DMS114 treated with DMSO at 0.1 percent for 48 hours (cell line): ENCODE results near the gene ATP6V0E2.
"Not testable (repeated sequence)": the region's sequence is repeated elsewhere in the genome, so short reads cannot be mapped to it uniquely, and the experiment has no call there.

Experiments
- DNase-seq: peaks from one replicate; lab custom pipeline; 2025; ENCODE audit not compliant: unreplicated experiment; lab: John Stamatoyannopoulos, UW

The ATP6V0E2 gene

DNA sequence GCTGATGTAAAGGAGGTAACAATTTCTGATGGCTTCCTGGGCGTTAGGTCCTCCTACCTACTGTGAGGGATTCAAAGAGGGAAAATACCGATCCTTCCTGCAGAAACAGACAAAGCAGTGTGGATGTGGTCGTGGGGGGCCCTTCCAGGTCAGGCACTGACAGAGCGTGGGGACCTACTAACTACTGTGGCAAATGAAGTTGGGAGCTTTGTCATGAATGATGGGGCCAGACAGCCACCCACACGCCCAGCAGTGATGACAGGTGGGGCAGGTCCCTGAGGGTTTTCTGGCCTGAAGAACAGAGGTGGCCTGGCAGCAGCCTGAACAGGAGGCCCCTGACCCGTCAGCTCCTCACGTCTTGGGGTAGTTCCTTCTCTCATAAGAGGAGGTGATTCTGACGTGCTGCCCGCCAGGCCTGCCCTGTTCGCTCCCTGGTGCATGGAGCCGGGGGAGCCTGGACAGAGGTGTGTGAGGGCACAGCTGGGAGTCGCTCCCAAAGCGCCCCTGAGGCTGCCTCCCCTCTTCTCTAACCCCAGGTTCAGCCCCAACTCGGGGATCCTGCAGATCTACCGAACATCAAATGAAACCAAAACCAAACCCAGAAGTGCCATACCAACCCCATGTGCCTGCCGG is 4.2 kb downstream of the ATP6V0E2 start:
- DNase-seq: no peak

DNA sequence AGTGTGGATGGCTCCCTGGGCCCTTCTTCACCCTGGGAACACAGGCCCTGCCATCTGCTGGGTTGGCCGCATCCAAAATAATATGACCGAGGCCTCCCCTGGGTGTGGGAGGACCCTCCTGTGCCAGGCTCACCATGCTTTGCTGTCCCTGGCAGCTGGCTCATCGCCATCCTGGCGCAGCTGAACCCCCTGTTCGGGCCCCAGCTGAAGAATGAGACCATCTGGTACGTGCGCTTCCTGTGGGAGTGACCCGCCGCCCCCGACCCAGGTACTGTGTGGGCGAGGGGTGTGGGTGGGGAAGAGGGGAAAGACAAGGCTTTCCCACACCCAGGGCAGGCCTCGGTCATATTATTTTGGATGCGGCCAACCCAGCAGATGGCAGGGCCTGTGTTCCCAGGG is 4.8 kb downstream of the ATP6V0E2 start:
- no peak for DNase-seq

DNA sequence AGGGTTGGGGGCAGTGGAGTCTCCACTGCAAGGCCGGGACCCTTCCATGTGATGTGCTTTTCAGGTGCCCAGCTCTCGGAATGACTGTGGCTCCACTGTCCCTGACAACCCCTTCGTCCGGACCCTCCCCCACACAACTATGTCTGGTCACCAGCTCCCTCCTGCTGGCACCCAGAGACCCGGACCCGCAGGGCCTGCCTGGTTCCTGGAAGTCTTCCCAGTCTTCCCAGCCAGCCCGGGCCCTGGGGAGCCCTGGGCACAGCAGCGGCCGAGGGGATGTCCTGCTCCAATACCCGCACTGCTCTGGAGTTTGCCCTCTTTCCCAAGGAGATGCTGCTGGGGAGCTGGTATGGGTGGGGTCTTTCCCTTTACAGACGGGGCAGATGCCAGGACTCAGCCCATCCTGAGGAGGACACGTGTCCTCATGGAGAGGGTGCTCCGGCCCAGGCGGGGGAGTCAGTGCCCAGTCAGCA is 5.5 kb downstream of the ATP6V0E2 start:
- no peak for DNase-seq

DNA sequence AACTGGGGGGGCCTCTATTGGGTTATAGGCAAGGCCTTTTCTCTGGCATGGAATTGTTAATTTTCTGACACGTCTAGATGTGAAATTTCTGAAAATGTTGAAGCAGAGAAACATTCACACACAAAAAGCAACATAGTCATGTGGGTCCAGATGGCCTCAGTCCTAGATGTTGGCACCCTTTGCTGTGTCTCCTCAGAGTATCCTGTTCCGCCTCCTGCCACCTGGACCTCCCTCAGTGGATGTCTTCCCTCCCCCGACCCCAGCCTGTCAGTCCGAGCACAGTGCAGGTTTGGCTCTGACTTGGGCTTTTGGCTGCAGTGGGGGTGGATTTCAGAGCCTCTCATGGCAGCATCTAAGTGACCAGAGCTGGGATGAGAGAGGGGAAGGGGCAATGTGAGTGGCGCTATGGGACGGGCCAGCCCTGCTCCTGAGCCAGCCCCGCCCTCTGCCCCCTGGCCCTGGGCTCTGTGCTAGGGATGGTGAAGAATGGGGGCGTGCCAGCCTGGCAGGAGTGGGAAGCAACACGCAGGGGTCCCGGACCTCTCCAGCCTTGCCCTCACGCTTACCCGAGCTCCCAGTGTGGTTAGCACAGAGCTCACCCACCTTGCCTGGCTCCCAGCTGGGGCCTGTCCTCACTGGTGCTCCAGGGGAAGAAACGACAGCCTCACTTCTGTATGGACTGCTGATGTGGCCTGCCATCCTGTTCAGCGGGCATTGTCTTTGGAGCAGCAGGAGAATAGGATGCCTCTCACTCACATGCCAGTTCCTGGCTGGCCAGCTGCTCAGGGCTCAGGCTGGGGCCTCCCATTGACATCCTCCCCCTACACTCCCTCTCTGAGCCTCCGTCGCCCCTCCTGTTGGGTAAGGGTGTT is 6.2 kb downstream of the ATP6V0E2 start:
- no peak for DNase-seq

DNA sequence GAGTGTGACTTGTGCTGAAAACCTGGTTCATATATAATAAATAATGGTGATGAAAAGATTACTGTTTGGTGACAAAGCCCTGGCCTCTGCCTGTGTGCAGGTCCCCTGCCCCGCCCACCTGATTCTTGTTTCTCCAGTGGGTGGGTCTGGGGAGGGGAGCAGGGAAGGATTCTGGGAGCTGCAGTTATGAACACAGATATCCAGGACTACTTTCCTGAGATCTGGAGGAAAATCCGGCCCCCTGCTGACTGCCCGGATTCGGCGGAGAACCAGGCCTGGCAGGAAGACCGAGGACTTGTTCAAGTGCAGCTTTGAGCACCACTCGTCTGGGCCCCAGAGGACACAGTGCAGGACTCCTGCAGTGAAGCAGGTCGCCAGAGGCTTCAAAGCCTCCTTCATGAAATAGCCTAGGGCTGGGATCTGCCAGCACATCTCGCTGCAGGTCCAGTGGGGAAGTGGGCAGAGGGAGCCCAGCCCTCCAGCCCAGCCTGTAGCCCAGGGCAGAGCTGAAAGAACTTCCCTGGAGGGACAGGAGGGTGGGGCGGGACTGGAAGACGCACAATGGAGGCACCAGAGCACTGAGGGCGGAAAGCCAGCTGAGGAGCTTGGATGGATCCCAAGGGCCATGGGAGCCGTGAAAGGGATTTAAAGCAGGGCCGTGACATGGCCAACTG is 7.0 kb downstream of the ATP6V0E2 start:
- DNase-seq: no peak

DNA sequence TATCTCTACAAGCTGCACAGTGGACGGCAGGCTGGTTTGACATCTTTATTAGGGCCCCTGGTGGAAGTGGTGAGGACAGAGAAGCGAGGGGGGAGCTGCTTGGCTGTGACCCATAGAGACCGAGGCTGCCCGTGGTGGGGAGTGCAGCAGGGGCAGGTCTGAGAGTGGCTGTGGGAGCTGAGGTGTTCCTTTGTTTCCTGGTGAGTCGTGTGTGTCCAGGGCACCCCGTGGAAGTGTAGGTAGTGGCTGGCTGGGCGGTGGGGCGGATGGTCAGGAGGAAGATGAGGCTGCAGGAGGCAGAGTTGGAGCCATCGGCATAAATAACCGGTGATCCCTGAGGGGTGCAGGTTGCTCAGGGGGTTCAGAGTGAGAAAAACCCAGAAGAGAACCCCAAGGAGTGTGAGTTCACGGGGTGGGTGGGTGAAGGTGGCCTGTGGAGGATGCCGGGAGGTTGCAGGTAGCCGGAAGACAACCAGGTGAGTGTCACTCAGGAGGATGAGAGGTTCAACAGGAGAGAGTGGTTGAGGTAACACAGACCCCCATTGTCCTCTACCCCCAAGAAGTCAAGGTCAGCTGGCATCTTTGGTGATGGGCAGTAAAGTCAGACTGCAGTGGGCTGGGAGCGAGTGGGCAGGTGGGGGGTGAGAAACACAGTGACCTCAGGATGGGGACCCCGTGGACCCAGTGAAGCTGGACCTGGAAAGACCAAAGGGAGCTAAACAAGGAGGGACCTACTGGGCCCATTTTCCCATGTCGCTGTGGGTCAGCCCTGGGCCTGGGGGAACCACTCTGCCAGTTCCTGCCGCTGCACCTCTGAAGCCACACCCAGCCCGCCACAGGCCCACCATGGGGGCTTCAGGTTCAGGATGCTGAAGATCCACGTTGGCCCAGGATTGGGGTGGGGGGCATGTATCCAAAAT is 7.8 kb downstream of the ATP6V0E2 start:
- no peak for DNase-seq

DNA sequence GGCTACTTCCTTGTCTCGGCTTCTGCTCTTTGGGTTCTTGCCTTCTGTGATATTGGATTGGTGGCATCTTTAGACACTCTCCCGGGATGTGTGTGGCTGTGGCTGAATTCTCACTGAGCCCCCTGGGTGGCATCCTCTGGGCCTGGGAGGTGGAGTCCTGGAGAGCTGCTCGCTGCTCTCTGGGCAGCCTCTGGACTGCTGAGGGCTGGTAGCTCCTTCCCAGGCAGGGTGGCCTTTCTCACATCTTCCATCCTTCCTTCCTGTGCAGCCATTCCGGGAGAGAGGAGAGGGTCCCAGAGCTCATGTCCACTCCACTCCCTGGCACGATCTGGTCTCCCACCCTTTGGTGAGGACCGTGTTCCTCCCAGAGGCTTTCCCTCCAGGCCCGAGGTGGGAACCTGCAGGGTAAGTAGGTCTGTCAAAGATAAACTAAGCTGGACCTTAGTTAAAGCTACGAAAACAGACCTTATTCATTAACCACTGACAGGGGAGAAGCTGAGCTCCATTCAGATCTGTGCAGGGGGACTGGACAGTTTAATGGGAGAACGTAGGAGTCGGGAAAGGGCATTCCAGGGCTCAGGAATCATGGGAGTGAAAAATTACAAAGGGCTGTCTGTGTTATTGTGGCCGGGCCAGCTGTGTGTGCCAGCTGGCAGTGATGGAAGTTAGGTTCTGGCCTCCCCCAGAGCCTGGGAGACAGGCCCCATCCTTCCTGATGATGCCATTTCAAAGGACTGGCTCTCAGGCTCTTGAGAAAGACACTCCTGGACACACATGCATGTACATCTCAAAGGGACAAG is 8.7 kb downstream of the ATP6V0E2 start:
- DNase-seq: no peak

DNA sequence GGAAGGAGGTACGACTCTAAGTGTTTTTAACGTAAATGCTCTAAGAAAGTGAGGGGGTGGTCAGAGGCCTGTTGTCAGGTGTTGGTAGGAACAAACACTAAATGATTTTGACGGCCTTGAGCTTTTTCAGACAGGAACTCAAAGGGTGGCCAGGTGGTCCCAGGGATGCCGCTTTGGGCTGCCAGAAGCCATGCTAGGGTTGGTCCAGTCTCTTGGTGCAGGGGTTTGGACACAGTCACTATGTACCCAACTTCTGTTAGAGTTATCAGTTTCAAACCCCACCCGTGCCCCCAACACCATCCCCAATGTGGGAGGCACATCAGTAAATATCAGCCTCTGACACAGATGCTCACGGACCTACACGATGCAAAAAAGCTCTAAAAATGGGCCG is 9.3 kb downstream of the ATP6V0E2 start:
- DNase-seq: no peak

DNA sequence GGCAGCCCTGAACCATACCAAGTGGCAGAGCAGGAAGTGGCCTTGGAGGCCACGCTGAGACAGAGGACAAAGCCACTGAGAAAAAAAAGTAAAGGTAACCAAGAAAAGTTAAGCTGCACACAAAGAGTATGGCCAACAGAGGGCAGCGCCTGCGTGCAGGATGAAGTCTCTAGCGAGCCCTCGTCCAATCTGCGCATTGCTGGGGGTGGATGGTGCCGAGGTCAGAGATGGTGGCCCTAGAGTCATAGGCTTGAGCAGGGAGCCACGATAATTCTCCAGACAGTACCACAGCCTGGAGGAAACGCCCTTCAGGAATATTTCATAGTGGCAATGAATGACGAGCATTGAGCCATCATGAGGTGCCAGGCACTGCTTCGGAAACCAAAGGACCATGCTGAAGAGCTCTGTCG is 9.7 kb downstream of the ATP6V0E2 start:
- peak; percentile 16 for DNase-seq

DNA sequence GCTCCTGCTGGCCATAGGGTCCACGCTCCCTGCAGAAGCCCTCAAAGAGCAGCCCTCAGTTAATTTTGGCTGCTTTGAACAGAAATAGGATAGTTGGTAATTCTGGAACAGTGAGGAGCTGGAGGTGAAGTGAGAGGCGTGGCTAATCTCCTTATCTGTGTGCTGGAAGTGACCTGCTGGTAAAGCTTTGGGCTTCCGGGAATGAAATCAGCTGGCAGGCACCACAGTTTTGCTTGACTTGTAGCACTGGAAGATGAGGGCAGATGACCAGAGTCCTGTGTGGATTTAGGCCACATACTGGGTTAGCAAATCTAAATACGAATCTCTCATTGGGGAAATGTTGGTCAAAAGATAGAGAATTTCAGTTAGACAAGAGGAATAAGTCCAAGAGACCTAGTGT is 10.2 kb downstream of the ATP6V0E2 start:
- DNase-seq: no peak

DNA sequence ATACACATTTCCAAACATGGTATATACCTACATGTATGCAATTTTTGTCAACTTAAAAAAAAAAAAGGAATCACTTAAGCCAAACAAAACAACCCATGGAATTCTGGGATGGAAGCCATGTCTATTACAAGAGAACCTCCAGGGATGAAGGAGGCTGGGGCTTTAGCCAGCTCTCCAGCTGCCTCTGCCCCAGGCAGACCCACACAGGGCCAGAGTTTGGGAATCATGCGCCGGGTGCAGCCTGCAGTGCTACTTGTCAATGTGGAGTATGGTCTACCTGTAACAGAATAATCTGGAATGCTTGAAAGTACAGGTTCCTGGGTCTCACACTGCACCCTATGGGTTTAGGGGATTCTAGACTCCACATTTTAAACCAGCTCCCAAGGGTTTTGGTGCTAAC is 10.8 kb downstream of the ATP6V0E2 start:
- DNase-seq: no peak

DNA sequence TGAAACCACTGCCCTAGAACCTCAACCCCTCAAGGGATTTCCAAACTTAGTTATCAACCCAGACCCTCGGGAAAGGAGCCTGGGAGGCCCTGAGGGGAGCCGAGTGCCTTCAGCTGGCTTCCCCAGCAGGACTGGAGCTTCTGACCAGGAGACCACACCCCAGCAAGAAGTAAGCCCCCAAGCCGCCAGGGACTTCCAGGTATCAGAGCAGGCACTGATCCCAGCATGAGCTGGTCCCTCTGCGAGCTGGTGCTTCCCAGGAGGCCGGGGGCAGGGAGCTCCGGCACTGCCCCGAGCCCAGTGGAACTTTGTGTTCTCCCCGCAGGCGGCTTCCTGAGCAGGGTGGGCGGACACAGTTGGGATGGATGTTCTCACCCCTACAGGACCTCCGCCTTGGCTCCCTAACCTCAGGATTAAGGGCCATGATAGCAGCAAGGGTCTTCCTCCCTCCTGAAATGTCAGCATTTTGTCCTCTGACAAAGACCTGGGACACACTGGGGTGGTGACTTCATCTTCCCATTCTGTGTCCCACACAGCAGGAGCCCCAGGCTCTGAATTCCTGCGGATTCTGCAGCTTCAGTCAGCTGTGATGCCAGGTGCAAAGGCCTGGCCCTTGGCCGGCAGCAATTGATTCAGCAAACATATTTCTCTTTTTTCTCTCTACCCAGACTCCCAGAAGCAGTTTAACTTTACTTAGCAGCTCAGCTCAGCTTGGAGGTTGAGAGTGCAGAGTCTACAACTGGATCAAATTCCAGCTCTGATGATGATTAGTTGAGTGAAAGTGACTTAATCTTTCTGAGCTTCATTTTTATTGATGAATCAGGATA is 11.6 kb downstream of the ATP6V0E2 start:
- DNase-seq: no peak

DNA sequence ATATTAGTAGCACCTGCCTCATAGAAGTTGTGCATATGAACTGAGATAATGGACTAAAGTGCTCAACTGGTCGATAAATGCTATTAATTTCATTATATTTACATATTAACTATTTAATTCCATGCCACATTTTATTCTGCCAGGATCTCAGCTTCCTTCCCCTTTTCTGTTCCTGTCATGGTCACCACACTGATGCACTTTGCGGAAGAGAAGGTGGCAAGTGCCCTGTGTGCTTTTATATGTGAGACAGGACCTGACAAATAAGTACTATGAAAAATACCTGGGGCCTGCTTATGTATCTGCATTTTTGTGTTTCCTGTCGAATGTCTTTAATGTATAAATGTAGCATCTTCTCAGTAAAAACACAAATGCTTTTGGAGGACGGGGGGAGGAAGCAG is 12.2 kb downstream of the ATP6V0E2 start:
- no peak for DNase-seq

DNA sequence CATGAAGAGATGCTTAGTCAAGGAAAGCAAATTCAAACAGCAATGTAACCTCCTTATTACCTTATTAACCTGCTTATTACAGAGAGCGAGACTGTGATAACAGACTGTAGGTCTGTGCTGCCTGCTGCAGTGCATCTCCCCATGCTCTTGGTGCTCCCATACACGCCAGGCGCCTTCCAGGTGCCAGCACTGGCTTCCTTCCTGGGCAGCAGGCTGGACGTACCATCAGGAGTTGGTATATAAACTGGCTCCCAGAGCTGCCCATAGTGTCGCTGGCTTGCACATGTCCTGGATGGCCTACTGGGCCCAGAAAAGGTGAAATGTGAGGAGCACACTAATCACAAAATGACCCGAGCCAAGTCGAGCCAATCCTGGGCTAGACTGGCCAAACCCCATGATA is 13.5 kb downstream of the ATP6V0E2 start:
- no peak for DNase-seq

DNA sequence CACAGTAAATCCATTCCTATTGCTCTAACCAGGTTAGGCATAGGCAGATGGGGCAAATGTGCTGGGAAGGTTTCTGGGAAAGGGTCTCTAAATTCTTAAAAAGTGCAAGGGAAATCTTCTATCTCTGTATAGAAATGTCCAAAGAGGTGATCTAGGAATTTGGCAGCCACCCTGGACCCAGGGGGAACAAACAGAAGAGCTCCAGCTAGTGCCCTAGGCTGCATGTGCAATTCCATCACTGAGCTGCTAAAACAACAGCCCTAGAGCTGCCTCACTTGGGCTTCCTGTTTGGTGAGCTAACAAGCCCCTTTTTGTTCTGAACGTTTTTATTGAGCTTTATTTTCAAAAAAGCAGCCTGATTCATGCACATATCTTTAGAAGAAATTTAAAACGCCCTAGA is 16.9 kb downstream of the ATP6V0E2 start:
- not testable (repeated sequence) for DNase-seq

DNA sequence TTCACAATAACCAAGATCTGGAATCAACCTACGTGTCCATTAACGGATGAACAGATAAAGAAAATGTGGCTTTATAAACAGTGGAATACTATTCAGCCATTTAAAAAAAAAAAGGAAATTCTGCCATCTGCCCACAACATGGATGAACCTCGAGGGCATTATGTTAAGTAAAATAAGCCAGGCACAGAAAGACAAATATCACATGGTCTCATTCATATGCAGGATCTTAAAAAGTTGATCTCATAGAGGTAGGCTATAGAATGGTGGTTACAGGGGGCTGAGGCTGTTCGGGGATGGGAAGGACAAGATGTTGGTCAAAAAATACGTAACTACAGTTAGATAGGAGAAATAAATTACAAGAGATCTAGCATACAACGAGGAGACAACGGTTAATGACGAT is 21.2 kb downstream of the ATP6V0E2 start:
- not testable (repeated sequence) for DNase-seq

DNA sequence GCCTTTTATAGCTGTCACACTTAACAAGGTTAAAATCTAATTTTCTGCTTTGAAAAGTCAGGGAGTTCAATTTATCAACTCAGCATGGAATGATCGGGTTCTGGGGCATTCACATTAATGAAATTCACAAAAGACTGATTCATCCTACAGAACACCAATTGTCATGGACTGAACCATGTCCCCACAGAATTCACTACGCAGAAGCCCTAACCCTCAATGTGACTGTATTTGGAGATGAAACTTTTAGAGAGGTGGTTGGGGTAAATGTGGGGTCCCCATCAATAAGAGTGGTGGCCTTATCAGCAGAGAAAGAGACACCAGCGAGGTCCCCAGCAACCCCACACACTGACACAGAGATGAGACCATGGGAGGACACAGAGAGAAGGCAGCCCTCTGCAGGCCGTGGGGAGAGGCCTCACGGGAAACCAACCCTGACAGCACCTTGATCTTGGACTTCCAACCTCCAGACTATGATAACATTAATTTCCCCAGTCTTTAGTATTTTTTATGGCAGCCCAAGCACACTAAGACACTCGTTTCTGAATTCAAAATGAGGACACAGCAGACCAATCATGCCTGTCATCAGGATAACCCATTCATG is 34.1 kb downstream of the ATP6V0E2 start:
- not testable (repeated sequence) for DNase-seq

DNA sequence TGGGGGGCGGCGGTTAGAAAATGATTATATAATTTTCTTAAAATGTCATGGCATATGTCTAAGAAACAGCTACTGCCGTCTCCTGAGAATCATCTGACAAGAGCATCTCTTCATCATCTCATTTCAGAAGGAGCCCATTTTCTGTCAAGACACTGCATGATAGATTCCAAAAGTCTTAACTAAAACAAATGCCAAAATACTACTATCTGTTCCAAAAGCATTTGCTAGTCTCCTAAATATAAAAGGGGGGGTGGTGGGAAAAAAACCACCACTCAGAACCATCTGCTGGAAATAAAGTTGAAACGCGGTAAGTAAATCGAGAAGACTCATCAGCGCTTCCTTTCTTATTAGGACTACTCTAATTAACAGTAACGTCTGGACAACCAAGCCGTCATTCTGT is 36.5 kb downstream of the ATP6V0E2 start:
- not testable (repeated sequence) for DNase-seq

DNA sequence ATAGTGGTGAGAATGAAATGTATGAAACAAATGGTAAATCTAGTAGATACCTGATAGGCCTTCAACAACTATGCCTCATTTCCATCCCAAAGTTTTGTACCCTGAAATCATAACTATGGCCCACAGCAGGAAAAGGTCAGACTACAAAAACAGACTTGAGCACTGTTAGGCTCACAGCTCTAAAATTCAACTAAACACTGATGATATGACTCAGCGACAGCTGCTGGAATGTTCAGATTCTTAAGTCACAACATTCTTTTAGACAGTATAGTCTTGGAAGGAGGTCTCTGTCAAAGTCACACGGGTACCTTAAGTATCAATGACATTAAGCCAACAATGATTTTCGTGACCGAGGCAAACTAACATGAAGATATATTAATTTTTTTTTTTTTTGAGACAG is 38.4 kb downstream of the ATP6V0E2 start:
- DNase-seq: not testable (repeated sequence)
